ENCODE measurements around the gene KRT81. TPM values are rescaled to one million over a fixed set of nuclear protein-coding genes. Genes with fewer than 3 reads are reported as not detected.

Gene KRT81
- total RNA-seq, 1 experiment from 2014 or later, result 0.70 TPM

DNA sequence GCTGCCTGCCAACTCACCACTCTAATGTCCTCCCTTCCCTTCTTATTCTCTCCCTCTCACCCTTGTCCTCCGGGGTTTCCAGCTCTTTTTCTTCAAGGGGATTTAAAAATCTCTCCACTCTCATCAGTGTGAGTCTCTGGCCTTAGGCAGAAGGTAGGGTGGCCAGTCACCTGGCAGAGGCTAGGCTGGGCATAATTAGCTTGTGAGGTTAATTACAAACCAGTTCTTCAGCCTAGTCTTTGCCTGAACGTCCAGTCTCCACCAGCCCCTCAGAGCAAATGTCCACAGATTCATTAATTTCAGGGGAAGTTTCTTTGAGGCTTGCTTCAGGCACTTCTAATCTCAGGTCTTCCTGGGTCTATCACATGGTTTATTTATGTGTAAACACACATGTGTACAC, 51.6 kb downstream of the KRT81 start:
- Mint-ChIP-seq H3K36me3 (no peaks in the 10 kb centered on the region), H3K27ac (no peak overlapping the region)
- POLR2A ChIA-PET, result no interaction called here

More for the DNA sequence above, 51.6 kb downstream of the KRT81 start:
- ATAC-seq (no peak), DNase-seq (ENCODE audit: low spot score) (no peak)
- Mint-ChIP-seq H3K27me3 (ENCODE audit: low read depth) (peaks cover 9% of the 10 kb centered on the region), H3K4me3 (no peak overlapping the region), H3K9me3 (no peaks in the 10 kb centered on the region), H3K4me1 (peaks cover 37% of the 10 kb centered on the region)
- CTCF ChIA-PET, result interaction anchor here (0.6 to 6.3 kb wide), 5 partner anchors 18 to 64 kb away, joined by 3 to 48 read pairs (median 3); no protein-coding TSS in a partner anchor
- TF ChIP-seq, protein P1, sequence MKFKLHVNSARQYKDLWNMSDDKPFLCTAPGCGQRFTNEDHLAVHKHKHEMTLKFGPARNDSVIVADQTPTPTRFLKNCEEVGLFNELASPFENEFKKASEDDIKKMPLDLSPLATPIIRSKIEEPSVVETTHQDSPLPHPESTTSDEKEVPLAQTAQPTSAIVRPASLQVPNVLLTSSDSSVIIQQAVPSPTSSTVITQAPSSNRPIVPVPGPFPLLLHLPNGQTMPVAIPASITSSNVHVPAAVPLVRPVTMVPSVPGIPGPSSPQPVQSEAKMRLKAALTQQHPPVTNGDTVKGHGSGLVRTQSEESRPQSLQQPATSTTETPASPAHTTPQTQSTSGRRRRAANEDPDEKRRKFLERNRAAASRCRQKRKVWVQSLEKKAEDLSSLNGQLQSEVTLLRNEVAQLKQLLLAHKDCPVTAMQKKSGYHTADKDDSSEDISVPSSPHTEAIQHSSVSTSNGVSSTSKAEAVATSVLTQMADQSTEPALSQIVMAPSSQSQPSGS (CRISPR knock-in tag; IDR thresholded peaks at IDR 0.05; ENCODE audit: borderline replicate concordance, low read depth), result no peak
- TF ChIP-seq NR1H2 (CRISPR knock-in tag; IDR thresholded peaks at IDR 0.05), result no peak
- TF ChIP-seq ZNF263 (CRISPR knock-in tag; IDR thresholded peaks at IDR 0.05; ENCODE audit: low read depth), result no peak
- TF ChIP-seq, protein P2, sequence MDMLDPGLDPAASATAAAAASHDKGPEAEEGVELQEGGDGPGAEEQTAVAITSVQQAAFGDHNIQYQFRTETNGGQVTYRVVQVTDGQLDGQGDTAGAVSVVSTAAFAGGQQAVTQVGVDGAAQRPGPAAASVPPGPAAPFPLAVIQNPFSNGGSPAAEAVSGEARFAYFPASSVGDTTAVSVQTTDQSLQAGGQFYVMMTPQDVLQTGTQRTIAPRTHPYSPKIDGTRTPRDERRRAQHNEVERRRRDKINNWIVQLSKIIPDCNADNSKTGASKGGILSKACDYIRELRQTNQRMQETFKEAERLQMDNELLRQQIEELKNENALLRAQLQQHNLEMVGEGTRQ (CRISPR knock-in tag; IDR thresholded peaks at IDR 0.05), result no peak
- TF ChIP-seq MYBL2 (CRISPR knock-in tag; IDR thresholded peaks at IDR 0.05), result no peak
- TF ChIP-seq NFE2L1 (CRISPR knock-in tag; IDR thresholded peaks at IDR 0.05), result no peak
- TF ChIP-seq, protein P3, sequence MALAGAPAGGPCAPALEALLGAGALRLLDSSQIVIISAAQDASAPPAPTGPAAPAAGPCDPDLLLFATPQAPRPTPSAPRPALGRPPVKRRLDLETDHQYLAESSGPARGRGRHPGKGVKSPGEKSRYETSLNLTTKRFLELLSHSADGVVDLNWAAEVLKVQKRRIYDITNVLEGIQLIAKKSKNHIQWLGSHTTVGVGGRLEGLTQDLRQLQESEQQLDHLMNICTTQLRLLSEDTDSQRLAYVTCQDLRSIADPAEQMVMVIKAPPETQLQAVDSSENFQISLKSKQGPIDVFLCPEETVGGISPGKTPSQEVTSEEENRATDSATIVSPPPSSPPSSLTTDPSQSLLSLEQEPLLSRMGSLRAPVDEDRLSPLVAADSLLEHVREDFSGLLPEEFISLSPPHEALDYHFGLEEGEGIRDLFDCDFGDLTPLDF (CRISPR knock-in tag; IDR thresholded peaks at IDR 0.05), result no peak
- TF ChIP-seq, protein P4, sequence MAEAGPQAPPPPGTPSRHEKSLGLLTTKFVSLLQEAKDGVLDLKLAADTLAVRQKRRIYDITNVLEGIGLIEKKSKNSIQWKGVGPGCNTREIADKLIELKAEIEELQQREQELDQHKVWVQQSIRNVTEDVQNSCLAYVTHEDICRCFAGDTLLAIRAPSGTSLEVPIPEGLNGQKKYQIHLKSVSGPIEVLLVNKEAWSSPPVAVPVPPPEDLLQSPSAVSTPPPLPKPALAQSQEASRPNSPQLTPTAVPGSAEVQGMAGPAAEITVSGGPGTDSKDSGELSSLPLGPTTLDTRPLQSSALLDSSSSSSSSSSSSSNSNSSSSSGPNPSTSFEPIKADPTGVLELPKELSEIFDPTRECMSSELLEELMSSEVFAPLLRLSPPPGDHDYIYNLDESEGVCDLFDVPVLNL (CRISPR knock-in tag; IDR thresholded peaks at IDR 0.05; ENCODE audit: borderline replicate concordance, low read depth), result no peak
- TF ChIP-seq, protein P5, sequence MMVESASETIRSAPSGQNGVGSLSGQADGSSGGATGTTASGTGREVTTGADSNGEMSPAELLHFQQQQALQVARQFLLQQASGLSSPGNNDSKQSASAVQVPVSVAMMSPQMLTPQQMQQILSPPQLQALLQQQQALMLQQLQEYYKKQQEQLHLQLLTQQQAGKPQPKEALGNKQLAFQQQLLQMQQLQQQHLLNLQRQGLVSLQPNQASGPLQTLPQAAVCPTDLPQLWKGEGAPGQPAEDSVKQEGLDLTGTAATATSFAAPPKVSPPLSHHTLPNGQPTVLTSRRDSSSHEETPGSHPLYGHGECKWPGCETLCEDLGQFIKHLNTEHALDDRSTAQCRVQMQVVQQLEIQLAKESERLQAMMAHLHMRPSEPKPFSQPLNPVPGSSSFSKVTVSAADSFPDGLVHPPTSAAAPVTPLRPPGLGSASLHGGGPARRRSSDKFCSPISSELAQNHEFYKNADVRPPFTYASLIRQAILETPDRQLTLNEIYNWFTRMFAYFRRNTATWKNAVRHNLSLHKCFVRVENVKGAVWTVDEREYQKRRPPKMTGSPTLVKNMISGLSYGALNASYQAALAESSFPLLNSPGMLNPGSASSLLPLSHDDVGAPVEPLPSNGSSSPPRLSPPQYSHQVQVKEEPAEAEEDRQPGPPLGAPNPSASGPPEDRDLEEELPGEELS (CRISPR knock-in tag; IDR thresholded peaks at IDR 0.05), result no peak
- TF ChIP-seq, protein P6, sequence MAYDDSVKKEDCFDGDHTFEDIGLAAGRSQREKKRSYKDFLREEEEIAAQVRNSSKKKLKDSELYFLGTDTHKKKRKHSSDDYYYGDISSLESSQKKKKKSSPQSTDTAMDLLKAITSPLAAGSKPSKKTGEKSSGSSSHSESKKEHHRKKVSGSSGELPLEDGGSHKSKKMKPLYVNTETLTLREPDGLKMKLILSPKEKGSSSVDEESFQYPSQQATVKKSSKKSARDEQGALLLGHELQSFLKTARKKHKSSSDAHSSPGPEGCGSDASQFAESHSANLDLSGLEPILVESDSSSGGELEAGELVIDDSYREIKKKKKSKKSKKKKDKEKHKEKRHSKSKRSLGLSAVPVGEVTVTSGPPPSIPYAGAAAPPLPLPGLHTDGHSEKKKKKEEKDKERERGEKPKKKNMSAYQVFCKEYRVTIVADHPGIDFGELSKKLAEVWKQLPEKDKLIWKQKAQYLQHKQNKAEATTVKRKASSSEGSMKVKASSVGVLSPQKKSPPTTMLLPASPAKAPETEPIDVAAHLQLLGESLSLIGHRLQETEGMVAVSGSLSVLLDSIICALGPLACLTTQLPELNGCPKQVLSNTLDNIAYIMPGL (CRISPR knock-in tag; IDR thresholded peaks at IDR 0.05), result no peak
- TF ChIP-seq, protein P7, sequence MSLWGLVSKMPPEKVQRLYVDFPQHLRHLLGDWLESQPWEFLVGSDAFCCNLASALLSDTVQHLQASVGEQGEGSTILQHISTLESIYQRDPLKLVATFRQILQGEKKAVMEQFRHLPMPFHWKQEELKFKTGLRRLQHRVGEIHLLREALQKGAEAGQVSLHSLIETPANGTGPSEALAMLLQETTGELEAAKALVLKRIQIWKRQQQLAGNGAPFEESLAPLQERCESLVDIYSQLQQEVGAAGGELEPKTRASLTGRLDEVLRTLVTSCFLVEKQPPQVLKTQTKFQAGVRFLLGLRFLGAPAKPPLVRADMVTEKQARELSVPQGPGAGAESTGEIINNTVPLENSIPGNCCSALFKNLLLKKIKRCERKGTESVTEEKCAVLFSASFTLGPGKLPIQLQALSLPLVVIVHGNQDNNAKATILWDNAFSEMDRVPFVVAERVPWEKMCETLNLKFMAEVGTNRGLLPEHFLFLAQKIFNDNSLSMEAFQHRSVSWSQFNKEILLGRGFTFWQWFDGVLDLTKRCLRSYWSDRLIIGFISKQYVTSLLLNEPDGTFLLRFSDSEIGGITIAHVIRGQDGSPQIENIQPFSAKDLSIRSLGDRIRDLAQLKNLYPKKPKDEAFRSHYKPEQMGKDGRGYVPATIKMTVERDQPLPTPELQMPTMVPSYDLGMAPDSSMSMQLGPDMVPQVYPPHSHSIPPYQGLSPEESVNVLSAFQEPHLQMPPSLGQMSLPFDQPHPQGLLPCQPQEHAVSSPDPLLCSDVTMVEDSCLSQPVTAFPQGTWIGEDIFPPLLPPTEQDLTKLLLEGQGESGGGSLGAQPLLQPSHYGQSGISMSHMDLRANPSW (CRISPR knock-in tag; conservative IDR thresholded peaks at IDR 0.05; ENCODE audit: low read depth), result no peak
- TF ChIP-seq, protein P8, sequence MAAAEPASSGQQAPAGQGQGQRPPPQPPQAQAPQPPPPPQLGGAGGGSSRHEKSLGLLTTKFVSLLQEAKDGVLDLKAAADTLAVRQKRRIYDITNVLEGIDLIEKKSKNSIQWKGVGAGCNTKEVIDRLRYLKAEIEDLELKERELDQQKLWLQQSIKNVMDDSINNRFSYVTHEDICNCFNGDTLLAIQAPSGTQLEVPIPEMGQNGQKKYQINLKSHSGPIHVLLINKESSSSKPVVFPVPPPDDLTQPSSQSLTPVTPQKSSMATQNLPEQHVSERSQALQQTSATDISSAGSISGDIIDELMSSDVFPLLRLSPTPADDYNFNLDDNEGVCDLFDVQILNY (CRISPR knock-in tag; IDR thresholded peaks at IDR 0.05), result no peak
- TF ChIP-seq FOXJ3 (CRISPR knock-in tag; IDR thresholded peaks at IDR 0.05; ENCODE audit: borderline replicate concordance), result no peak
- TF ChIP-seq, protein P9, sequence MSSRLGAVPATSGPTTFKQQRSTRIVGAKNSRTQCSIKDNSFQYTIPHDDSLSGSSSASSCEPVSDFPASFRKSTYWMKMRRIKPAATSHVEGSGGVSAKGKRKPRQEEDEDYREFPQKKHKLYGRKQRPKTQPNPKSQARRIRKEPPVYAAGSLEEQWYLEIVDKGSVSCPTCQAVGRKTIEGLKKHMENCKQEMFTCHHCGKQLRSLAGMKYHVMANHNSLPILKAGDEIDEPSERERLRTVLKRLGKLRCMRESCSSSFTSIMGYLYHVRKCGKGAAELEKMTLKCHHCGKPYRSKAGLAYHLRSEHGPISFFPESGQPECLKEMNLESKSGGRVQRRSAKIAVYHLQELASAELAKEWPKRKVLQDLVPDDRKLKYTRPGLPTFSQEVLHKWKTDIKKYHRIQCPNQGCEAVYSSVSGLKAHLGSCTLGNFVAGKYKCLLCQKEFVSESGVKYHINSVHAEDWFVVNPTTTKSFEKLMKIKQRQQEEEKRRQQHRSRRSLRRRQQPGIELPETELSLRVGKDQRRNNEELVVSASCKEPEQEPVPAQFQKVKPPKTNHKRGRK (CRISPR knock-in tag; IDR thresholded peaks at IDR 0.05; ENCODE audit: borderline replicate concordance), result no peak
- TF ChIP-seq ZNF671 (CRISPR knock-in tag; IDR thresholded peaks at IDR 0.05), result no peak
- TF ChIP-seq NR2C2 (CRISPR knock-in tag; IDR thresholded peaks at IDR 0.05), result no peak
- TF ChIP-seq, protein P10, sequence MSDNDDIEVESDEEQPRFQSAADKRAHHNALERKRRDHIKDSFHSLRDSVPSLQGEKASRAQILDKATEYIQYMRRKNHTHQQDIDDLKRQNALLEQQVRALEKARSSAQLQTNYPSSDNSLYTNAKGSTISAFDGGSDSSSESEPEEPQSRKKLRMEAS (CRISPR knock-in tag; IDR thresholded peaks at IDR 0.05), result no peak
- no peak for TF ChIP-seq SP1 (CRISPR knock-in tag; conservative IDR thresholded peaks at IDR 0.05)

Data from WTC11 (cell line).